H9 (cell line): ENCODE measurements around the gene CBLB. TPM values are rescaled to one million over a fixed set of nuclear protein-coding genes. Genes with fewer than 3 reads are reported as not detected.

Experiments
- DNase-seq: peaks from one replicate; pipeline ENCODE4 v3.0.0-alpha.2; 2017
- H2AFZ ChIP-seq: one replicate; pipeline ENCODE4 v1.6.1; 2013; ENCODE audit warnings: mild to moderate bottlenecking, low read length, control low read depth, moderate library complexity
- H2AK5ac ChIP-seq: 2 replicates; pipeline ENCODE4 v1.6.1; 2013; ENCODE audit warnings: low read length, control low read depth, mixed read lengths; ENCODE audit not compliant: insufficient read length
- H2BK120ac ChIP-seq: one replicate; pipeline ENCODE4 v1.6.1; 2013; ENCODE audit warnings: low read depth, mild to moderate bottlenecking, low read length, control low read depth, inconsistent platforms; ENCODE audit not compliant: poor library complexity, severe bottlenecking
- H2BK12ac ChIP-seq: 2 replicates; pipeline ENCODE4 v1.6.1; 2013; ENCODE audit warnings: low read length, control low read depth, mixed read lengths, low read depth; ENCODE audit not compliant: insufficient read length
- H2BK15ac ChIP-seq: 2 replicates; pipeline ENCODE4 v1.6.1; 2013; ENCODE audit warnings: low read depth, low read length, control low read depth
- H2BK20ac ChIP-seq: one replicate; pipeline ENCODE4 v1.6.1; 2013; ENCODE audit warnings: low read depth, mild to moderate bottlenecking, low read length, control low read depth, inconsistent platforms; ENCODE audit not compliant: poor library complexity, severe bottlenecking
- H2BK5ac ChIP-seq: 2 replicates; pipeline ENCODE4 v1.6.1; 2013; ENCODE audit warnings: low read length, control low read depth, mixed read lengths; ENCODE audit not compliant: insufficient read length
- H3K14ac ChIP-seq: 2 replicates; pipeline ENCODE4 v1.6.1; 2013; ENCODE audit warnings: low read length, control low read depth; ENCODE audit not compliant: insufficient read depth
- H3K18ac ChIP-seq: 2 replicates; pipeline ENCODE4 v1.6.1; 2013; ENCODE audit warnings: low read depth, mild to moderate bottlenecking, mixed read lengths, low read length, control low read depth; ENCODE audit not compliant: insufficient read length
- H3K23ac ChIP-seq: 2 replicates; pipeline ENCODE4 v1.6.1; 2013; ENCODE audit warnings: low read length, control low read depth, mixed read lengths, low read depth; ENCODE audit not compliant: insufficient read length
- H3K23me2 ChIP-seq: 2 replicates; pipeline ENCODE4 v1.6.1; 2013; ENCODE audit warnings: low read depth, mild to moderate bottlenecking, mixed read lengths, low read length, control low read depth; ENCODE audit not compliant: insufficient read length, poor library complexity, severe bottlenecking
- H3K27ac ChIP-seq: 2 replicates; pipeline ENCODE4 v1.5.1; 2013; ENCODE audit warnings: low read length, control low read depth, mixed read lengths, low read depth; ENCODE audit not compliant: insufficient read length
- H3K27me3 ChIP-seq: 2 replicates; pipeline ENCODE4 v1.6.1; 2013; ENCODE audit warnings: low read length, control low read depth, inconsistent platforms; ENCODE audit not compliant: insufficient read depth
- H3K4ac ChIP-seq: 2 replicates; pipeline ENCODE4 v1.6.1; 2013; ENCODE audit warnings: low read depth, mild to moderate bottlenecking, control low read depth, inconsistent platforms, low read length, moderate library complexity
- H3K4me1 ChIP-seq: 2 replicates; pipeline ENCODE4 v1.6.1; 2013; ENCODE audit warnings: low read length, control low read depth, inconsistent platforms; ENCODE audit not compliant: insufficient read depth
- H3K4me2 ChIP-seq: 2 replicates; pipeline ENCODE4 v1.6.1; 2013; ENCODE audit warnings: low read length, control low read depth, mixed read lengths; ENCODE audit not compliant: insufficient read length, insufficient read depth
- H3K56ac ChIP-seq: 2 replicates; pipeline ENCODE4 v1.6.1; 2013; ENCODE audit warnings: low read depth, mild to moderate bottlenecking, mixed read lengths, low read length, control low read depth; ENCODE audit not compliant: insufficient read length
- H3K79me1 ChIP-seq: 2 replicates; pipeline ENCODE4 v1.6.1; 2013; ENCODE audit warnings: low read depth, mild to moderate bottlenecking, moderate library complexity, low read length, control low read depth, inconsistent platforms; ENCODE audit not compliant: insufficient read depth, poor library complexity, severe bottlenecking
- H3K79me2 ChIP-seq: 2 replicates; pipeline ENCODE4 v1.6.1; 2013; ENCODE audit warnings: low read length, control low read depth, inconsistent platforms; ENCODE audit not compliant: insufficient read depth
- H3K9ac ChIP-seq: 2 replicates; pipeline ENCODE4 v1.6.1; 2013; ENCODE audit warnings: low read length, control low read depth, mixed read lengths; ENCODE audit not compliant: insufficient read length; ENCODE audit errors: extremely low read depth
- H3K9me3 ChIP-seq: one replicate; pipeline ENCODE4 v1.6.1; 2013; ENCODE audit warnings: low read depth, low read length, inconsistent platforms; ENCODE audit not compliant: control insufficient read depth
- H3T11ph ChIP-seq: one replicate; pipeline ENCODE4 v1.6.1; 2013; ENCODE audit warnings: mild to moderate bottlenecking, low read length, control low read depth, inconsistent platforms
- H4K20me1 ChIP-seq: one replicate; pipeline ENCODE4 v1.6.1; 2013; ENCODE audit not compliant: control insufficient read depth, insufficient read length, insufficient read depth
- H4K5ac ChIP-seq: 2 replicates; pipeline ENCODE4 v1.6.1; 2013; ENCODE audit warnings: low read depth, mild to moderate bottlenecking, mixed read lengths, low read length, control low read depth; ENCODE audit not compliant: insufficient read length
- H4K8ac ChIP-seq: replicated peaks from 2 replicates; pipeline ENCODE4 v1.6.1; 2013; ENCODE audit warnings: low read length, control low read depth, mixed read lengths, low read depth; ENCODE audit not compliant: insufficient read length
- H4K91ac ChIP-seq: 2 replicates; pipeline ENCODE4 v1.6.1; 2013; ENCODE audit warnings: low read depth, mild to moderate bottlenecking, moderate library complexity, mixed read lengths, low read length, control low read depth; ENCODE audit not compliant: insufficient read length
- H3K27ac Mint-ChIP-seq, 3 experiments: 2 replicates in 2 of 3; 3 replicates in 1 of 3; pipeline ENCODE4 v1.8.0; 2020 to 2021; ENCODE audit warnings: mixed read lengths in 3 of 3, mild to moderate bottlenecking in 1 of 3, moderate library complexity in 1 of 3
- H3K27me3 Mint-ChIP-seq: 2 replicates; pipeline ENCODE4 v1.8.0; 2021; ENCODE audit warnings: low read depth, mild to moderate bottlenecking, moderate library complexity, mixed read lengths
- H3K36me3 Mint-ChIP-seq, 3 experiments: 2 replicates in 2 of 3; 3 replicates in 1 of 3; pipeline ENCODE4 v1.8.0; 2020 to 2021; ENCODE audit warnings: low read depth in 3 of 3, mixed read lengths in 3 of 3; ENCODE audit not compliant: insufficient read depth in 1 of 3
- H3K4me1 Mint-ChIP-seq, 2 experiments: 2 replicates each; pipeline ENCODE4 v1.8.0; 2020; ENCODE audit warnings: mixed read lengths in 2 of 2
- H3K4me3 Mint-ChIP-seq, 2 experiments: 2 replicates in 1 of 2; 3 replicates in 1 of 2; pipeline ENCODE4 v1.8.0; 2020 to 2021; ENCODE audit warnings: mild to moderate bottlenecking in 2 of 2, mixed read lengths in 2 of 2, moderate library complexity in 1 of 2
- H3K9me3 Mint-ChIP-seq, 2 experiments: 2 replicates in 1 of 2; 3 replicates in 1 of 2; pipeline ENCODE4 v1.8.0; 2020; ENCODE audit warnings: mild to moderate bottlenecking in 2 of 2, mixed read lengths in 2 of 2, moderate library complexity in 1 of 2
- WGBS: extraction: QIAGEN DNeasy Blood & Tissue Kit; methylation state at CpG from one replicate; pipeline ENCODE4 v1.1.7; 2013; ENCODE audit warnings: missing lambda C conversion rate, low lambda C conversion rate, mixed read lengths; ENCODE audit not compliant: insufficient read length; ENCODE audit errors: extremely low coverage; 5-methylcytosine and 5-hydroxymethylcytosine counted together
- total RNA-seq: library from RNA; stranded (reverse); gene quantifications from 2 replicates; pipeline ENCODE4 v1.2.1, GENCODE V29; 2021
- TF ChIP-seq, protein P1 (sequence below): fragments of 200-600 bp; sonication (generic); conservative IDR thresholded peaks from 3 replicates; pipeline ENCODE4 v1.8.0; 2021; ENCODE audit warnings: antibody characterized with exemption, mild to moderate bottlenecking

Gene CBLB
- total RNA-seq, 1 experiment from 2014 or later: 25.7 TPM

DNA sequence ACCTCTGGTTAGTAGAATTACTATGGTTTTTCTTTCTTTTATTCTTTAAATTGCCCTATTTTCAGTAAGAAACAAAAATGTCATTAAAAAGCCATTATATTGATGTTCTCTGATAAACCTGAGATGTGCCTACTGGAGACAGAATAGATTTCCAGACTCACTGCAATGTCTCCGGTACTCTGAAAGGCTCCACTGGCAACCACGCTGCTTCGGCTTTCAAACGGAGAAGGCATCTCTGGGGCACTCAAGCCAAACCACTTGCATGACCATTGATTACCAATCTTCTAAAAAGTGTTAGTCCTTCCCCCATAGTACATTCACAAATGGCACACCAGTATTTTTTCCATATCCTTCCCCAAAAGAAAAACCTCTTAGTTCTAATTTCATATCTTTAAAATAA is 82.6 kb downstream of the CBLB start:
- Histone ChIP-seq H3K56ac (no peak overlapping the region), H3K9ac (no peak overlapping the region), H3K23ac (no peak overlapping the region), H2BK20ac (no peak overlapping the region), H3K18ac (no peak overlapping the region), H3K79me2 (no peaks in the 10 kb centered on the region; the same call in 1 of the 2 replicates), H4K5ac (no peak overlapping the region), H3K27ac (no peak overlapping the region), H3K14ac (no peak overlapping the region), H2BK120ac (no peak overlapping the region), H4K91ac (no peak overlapping the region), H3K4ac (no peak overlapping the region), H4K8ac (no peak overlapping the region), H2BK12ac (no peak overlapping the region), H3K4me1 (no peaks in the 10 kb centered on the region; the same call in 1 of the 2 replicates), H2AFZ (no peak overlapping the region), H2AK5ac (no peak overlapping the region), H3K9me3 (no peaks in the 10 kb centered on the region), H2BK15ac (no peak overlapping the region), H3K79me1 (peaks cover 9% of the 10 kb centered on the region), H3T11ph (no peak overlapping the region), H4K20me1 (no peaks in the 10 kb centered on the region), H3K27me3 (no peaks in the 10 kb centered on the region), H3K4me2 (no peak overlapping the region), H3K23me2 (no peaks in the 10 kb centered on the region), H2BK5ac (no peak overlapping the region)
- WGBS: no CpG with 5 or more reads among the region's 4 CpGs
- TF ChIP-seq, protein P1, sequence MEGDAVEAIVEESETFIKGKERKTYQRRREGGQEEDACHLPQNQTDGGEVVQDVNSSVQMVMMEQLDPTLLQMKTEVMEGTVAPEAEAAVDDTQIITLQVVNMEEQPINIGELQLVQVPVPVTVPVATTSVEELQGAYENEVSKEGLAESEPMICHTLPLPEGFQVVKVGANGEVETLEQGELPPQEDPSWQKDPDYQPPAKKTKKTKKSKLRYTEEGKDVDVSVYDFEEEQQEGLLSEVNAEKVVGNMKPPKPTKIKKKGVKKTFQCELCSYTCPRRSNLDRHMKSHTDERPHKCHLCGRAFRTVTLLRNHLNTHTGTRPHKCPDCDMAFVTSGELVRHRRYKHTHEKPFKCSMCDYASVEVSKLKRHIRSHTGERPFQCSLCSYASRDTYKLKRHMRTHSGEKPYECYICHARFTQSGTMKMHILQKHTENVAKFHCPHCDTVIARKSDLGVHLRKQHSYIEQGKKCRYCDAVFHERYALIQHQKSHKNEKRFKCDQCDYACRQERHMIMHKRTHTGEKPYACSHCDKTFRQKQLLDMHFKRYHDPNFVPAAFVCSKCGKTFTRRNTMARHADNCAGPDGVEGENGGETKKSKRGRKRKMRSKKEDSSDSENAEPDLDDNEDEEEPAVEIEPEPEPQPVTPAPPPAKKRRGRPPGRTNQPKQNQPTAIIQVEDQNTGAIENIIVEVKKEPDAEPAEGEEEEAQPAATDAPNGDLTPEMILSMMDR: no peak
- Mint-ChIP-seq H3K36me3 (no peaks in the 10 kb centered on the region), H3K9me3 (no peaks in the 10 kb centered on the region), H3K4me1 (peaks cover 3 to 7% of the 10 kb centered on the region in 2 experiments), H3K27ac (peak overlapping the region in 1 of 3 experiments; percentile 53; a peak in 1 of 7 replicates), H3K27me3 (no peaks in the 10 kb centered on the region), H3K4me3 (no peak overlapping the region)
- DNase-seq: no peak
